ENCODE results near the gene PRRC2B.

PRRC2B gene

DNA sequence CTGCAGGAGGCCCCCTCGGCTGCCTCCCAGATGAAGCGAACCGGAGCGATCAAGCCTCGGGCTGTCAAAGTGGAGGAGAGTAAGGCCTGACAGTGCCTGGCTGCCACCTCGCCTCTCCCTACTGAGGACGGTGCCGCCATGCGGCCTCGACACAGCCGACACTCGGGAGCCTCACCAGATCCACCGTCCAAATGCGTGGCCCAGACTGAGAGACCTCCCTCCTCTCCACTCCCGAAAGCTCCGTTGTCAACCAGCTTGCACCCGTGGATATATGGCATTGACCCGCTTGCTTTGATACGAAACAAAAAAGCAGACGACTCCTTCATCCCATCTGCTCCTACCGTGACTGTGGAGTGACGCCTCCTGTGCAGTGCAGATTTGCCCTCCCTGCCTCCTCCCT is 101.9 kb downstream of the PRRC2B start:
- H3K4me3 ChIP-seq (ENCODE audit: low read depth, low read length): no peak overlapping the region
- no peak for DNase-seq (ENCODE audit: low read depth)
- TF ChIP-seq, protein P1, sequence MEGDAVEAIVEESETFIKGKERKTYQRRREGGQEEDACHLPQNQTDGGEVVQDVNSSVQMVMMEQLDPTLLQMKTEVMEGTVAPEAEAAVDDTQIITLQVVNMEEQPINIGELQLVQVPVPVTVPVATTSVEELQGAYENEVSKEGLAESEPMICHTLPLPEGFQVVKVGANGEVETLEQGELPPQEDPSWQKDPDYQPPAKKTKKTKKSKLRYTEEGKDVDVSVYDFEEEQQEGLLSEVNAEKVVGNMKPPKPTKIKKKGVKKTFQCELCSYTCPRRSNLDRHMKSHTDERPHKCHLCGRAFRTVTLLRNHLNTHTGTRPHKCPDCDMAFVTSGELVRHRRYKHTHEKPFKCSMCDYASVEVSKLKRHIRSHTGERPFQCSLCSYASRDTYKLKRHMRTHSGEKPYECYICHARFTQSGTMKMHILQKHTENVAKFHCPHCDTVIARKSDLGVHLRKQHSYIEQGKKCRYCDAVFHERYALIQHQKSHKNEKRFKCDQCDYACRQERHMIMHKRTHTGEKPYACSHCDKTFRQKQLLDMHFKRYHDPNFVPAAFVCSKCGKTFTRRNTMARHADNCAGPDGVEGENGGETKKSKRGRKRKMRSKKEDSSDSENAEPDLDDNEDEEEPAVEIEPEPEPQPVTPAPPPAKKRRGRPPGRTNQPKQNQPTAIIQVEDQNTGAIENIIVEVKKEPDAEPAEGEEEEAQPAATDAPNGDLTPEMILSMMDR (IDR thresholded peaks at IDR 0.05; ENCODE audit: low read depth, low read length, missing control alignments): no peak
- in situ Hi-C loops (cut with HindIII; ENCODE audit: low sequenced_read_pairs): no loop called here

DNA sequence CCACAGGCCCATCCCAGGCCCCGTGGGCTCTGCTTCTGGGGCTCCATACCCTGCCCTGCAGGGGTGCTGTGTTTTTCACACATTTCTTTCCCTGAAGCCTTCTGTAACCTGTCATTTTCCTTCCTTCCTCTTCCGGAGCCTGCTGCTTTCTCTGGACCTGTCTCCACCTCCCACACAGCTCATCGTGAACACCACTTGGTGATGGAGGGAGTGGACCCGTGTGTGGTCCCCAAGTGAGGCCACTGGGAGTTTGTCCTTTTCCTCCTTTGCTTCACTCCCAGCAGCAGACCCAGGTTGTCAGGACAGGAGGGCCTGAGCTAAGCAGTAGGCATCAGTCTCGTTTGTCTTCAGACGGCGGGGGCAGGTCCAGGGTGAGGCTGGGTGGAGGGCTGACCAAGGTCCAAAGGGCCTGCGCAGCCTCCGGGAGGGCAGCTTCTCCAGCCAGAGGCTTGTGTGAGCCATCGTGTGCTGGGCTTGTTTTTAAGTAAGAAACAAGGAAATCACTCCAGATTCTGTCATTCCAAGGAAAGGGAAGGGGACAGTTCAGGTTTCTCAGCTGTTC is 103.0 kb downstream of the PRRC2B start:
- DNase-seq (ENCODE audit: low read depth): no peak
- TF ChIP-seq, protein P1 (IDR thresholded peaks at IDR 0.05; ENCODE audit: low read depth, low read length, missing control alignments): no peak
- H3K4me3 ChIP-seq (ENCODE audit: low read depth, low read length): no peak overlapping the region
- in situ Hi-C loops (cut with HindIII; ENCODE audit: low sequenced_read_pairs): no loop called here

DNA sequence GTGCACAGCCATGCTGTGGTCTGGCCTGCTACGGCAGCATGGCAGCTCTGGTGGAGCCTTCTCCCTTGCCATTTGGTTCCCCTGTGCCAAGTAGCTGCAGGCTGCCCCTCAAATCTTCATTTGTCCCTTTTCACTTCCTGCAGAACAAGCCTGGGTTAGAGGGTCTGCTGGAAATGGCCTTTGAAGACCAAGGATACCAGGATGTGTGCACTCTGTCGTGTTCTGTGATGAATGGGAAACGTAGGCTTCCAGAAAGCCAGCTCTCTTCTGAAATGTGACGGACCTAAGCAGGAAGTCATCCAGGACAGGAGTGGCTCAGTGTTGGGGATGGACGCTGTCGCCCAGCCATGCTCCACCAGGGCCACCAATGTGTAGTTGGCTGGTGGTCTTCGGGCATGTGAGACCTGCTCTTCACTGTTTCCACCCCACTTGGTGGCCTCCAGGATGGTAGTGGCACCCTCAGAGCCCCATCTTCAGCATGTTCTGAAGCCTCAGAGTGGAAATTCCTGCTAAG is 105.4 kb downstream of the PRRC2B start:
- in situ Hi-C loops (cut with HindIII; ENCODE audit: low sequenced_read_pairs): no loop called here
- TF ChIP-seq, protein P1 (IDR thresholded peaks at IDR 0.05; ENCODE audit: low read depth, low read length, missing control alignments): no peak
- no peak overlapping the region for H3K4me3 ChIP-seq (ENCODE audit: low read depth, low read length)
- DNase-seq (ENCODE audit: low read depth): no peak

DNA sequence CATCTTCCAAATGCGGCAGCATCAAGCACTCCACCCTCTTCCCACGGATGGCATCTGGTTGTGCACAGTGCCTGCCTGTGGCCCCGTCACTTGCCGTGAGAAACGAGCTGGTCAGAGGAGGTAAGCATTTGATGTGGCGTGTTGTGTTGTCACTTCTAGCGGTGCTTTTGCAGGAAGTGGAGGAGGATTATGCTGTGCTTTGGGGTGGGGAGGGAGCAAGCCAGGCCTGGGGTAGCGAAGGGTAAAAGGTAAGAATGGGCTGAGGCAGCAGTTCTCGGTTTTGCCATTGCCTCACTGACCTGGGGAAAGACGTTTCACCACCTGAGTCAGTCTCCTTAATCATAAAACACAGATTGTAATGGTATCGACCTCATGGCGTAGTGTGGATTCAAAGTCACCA is 106.5 kb downstream of the PRRC2B start:
- no peak for DNase-seq (ENCODE audit: low read depth)
- TF ChIP-seq, protein P1 (IDR thresholded peaks at IDR 0.05; ENCODE audit: low read depth, low read length, missing control alignments): no peak
- in situ Hi-C loops (cut with HindIII; ENCODE audit: low sequenced_read_pairs): no loop called here
- no peak overlapping the region for H3K4me3 ChIP-seq (ENCODE audit: low read depth, low read length)

DNA sequence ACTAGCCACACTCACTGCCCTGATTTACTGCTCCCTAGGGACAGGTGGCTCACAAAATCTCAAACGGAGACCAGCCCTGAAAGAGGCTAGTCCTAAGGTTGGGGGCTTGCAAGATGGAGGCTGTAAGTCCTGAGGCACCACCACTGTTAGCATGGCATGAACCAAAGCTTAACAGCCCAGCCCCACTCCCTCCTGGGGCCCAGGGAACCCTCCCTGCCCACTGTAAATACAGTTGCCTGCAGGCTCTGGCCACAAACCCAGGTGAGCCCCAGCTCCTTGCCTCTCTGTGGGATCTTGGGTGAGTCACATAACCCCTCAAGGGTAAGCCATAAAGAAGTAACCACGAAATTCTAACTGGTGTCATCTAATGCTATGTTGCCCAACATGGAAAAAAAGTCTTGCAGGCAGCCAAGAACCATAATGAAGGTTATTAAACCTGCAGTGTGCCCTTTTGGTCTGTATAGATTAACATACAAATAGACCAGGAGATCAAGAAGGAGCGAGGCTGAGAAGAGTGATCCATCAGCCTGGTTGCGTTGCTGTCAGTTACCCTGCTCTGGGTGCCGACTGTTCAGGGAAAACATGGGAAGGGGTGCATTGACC is 107.2 kb downstream of the PRRC2B start:
- H3K4me3 ChIP-seq (ENCODE audit: low read depth, low read length): no peak overlapping the region
- in situ Hi-C loops (cut with HindIII; ENCODE audit: low sequenced_read_pairs): no loop called here
- TF ChIP-seq, protein P1 (IDR thresholded peaks at IDR 0.05; ENCODE audit: low read depth, low read length, missing control alignments): no peak
- peak; percentile 54 for DNase-seq (ENCODE audit: low read depth)

DNA sequence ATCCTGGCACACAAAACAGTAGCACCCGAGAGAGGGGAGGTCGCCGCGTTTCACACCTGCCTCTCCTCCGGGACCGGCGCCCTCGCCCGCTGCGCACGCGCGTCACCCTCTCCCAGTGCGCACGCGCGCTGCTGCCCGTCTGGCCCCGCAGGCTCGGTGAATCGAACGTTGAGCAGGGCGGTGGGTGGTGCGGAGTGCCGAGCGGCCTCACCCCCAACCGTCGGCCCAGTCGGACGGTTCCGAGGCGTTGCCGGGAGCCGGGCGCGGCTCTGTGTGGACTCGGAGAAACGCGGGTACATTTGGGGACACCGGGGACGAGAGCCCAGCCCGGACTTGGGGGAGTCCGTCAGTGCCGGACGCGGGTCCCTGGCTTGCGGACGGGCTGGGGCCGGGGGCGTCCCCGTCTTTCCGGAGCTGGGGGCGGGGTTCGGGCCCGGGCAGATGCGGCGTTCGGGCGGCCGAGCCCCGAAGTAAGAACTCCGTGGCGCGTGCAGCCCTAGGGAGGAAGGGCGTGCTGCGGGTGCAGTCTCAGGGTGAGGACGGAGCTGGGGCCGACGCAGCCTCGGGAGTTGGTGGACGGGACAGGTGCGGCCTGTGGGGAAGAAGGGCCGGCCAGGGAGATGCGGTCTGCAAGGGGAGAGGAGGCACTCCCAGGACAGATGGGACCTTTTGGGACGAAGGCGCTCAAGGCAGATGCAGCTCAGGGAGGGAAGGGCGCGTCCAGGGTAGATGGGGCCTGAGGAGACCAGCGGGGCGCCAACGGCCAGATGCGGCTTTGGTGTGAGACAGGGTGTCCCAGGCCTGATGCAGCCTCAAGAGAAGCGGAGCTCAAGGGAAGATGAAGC is 109.1 kb downstream of the PRRC2B start, which contains the start of gene POMT1:
Gene POMT1 (plus strand): TSS at position 138 of the 845 bp plus-strand sequence. CDS start 1,301 bp downstream, outside the sequence.
- in situ Hi-C loops (cut with HindIII; ENCODE audit: low sequenced_read_pairs): no loop called here
- H3K4me3 ChIP-seq (ENCODE audit: low read depth, low read length): peak within 1 kb of the TSS; percentile 87
- DNase-seq (ENCODE audit: low read depth): peak; percentile 34
- TF ChIP-seq, protein P1 (IDR thresholded peaks at IDR 0.05; ENCODE audit: low read depth, low read length, missing control alignments): no peak

All from astrocyte of the cerebellum (primary cell).